COLO668 (cell line): ENCODE results near the gene ST3GAL3.
A peak's percentile ranks its signal among the peaks of the same experiment; 100 is the strongest.

Experiments used
- DNase-seq: peaks from one replicate; lab custom pipeline; 2025; ENCODE audit not compliant: unreplicated experiment; lab: John Stamatoyannopoulos, UW

ST3GAL3 gene

GRCh38 chr1:43957407-43958040 lies 250.2 kb downstream of the ST3GAL3 start:
- DNase-seq: no peak

- DNase-seq: no peak
Measured at GRCh38 chr1:43958351-43959255, 251.3 kb downstream of the ST3GAL3 start.

DNA sequence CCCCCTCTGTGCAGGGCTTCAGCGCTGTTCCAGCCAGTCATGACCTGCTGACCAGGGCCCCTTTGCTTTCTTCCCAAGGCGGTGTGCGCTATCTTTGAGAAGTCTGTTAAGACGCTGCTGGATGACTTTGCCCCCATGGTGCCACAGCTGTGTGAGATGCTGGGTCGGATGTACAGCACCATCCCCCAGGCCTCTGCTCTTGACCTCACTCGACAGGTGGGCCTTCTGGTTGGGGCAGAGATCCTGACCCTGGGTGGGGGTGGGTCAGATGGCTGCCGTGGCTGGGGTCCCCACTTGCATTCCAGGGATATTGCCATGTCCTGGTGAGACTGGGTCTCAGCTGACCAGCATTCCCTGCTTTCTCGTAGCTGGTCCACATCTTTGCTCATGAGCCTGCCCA lies 253.5 kb downstream of the ST3GAL3 start:
- DNase-seq: no peak

DNA sequence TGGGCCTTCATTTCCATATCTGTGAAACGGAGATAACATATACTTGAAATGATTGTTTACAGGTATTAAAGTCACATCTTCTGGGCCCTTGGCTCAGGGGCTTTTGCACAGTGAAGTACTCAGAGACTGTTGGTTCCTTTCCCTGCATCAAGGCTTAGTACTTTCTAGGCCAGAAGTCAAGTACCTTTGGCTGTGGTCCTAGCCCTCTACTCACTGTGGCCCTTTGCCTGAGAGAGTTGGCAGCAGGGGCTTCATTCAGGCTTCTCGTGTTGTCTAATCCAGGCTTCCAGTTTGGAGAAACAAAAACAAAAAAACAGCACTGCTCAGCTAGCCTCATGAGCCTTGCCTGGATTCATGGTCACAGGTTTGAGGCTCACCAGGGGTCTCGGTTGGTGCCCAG lies 254.4 kb downstream of the ST3GAL3 start:
- no peak for DNase-seq

DNA sequence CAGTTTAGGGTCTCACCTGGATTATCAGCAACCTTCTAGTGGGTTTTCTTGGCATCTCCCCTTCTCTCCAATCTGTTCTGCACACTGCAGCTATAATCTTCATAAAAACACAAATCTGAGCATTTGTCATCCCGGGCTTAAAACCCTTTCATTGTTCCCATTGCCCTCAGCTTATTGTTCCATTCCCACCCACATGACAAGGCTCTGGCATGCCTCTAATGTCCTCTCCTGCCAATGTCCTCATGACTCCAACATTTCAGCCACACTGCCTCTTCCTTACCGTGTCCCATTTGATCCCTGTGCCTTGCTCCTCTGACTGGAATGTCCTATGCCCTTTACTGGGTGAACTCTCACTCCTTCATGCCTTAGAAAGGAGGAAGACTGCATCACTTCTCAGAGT lies 255.0 kb downstream of the ST3GAL3 start:
- DNase-seq: no peak

DNA sequence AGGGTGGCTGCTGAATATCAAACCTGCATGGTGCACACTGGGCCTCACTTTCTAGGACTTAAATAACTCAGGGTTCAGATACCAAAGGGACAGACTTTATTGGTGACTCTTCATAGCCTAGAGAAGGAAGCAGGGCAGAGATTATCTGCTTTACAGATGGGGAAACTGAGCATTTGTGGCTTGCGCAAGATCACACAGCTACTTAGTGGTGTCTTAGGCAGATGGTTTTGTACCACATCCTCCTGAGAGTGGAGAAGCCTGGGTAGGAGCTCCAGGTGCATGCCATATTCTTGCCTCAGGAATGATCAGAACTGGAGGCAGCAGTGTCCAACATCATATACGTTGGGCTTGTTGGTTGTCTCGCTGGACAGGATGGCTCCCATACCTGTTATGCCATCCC lies 255.7 kb downstream of the ST3GAL3 start:
- DNase-seq: no peak

DNA sequence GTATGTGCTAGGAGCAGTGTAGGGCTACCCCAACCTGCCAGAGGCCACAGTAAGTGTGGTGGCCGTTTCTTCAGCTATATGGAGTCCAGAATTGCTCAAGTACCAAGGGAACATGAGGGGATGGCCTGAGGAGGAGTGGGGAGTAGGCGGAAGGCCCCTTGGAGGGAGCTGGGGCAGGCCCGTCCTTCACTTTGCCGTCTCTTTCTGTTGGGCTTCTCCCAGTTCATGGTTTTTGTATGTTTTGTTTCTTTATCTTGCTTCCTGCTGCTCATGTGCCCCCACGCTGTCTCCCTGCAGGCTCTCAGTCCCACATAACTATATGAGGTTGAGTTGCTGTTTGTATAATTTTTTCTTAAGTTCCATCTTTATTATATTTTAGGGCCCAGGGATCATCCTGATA lies 256.6 kb downstream of the ST3GAL3 start:
- DNase-seq: no peak

GRCh38 chr1:43965316-43965715 lies 258.0 kb downstream of the ST3GAL3 start:
- no peak for DNase-seq

DNA sequence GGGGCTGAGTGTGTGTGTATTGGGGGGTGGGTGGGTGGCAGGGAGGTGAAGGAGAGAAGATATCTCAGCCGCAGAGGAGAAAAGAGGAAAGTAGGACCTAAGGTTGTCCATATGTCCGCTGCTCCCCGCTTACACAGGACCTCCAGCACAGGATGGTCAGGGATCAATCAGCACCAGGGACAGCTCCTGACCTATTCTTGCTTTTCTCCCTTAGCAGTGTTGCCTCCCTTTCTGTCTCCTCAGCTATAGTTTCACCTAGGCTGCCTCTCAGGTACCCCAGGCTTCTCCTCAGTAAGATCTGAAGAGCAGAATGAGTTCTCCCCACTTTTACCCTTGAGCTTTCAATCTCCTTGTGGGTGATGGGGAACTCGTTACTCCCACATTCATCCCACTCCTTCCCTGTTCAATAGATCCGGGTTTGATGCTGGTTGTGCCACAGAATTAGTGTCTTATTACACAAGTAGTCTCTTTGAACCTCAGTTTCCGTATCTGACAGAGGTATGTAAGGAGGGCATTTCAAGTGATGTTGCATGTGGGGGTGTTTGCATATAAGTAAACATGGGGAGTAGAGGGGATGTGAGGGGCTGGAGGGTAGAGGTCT lies 261.1 kb downstream of the ST3GAL3 start:
- no peak for DNase-seq

GRCh38 chr1:43969416-43969745 lies 262.0 kb downstream of the ST3GAL3 start:
- no peak for DNase-seq

- peak; percentile 99 for DNase-seq
Measured at GRCh38 chr1:43969746-43970466, 262.6 kb downstream of the ST3GAL3 start, which contains the start of gene DPH2. TSS of gene DPH2 (plus strand) at chr1:43970010. CDS start at chr1:43970176, 166 bp downstream.

GRCh38 chr1:43970502-43970901 lies 263.2 kb downstream of the ST3GAL3 start:
- DNase-seq: no peak

DNA sequence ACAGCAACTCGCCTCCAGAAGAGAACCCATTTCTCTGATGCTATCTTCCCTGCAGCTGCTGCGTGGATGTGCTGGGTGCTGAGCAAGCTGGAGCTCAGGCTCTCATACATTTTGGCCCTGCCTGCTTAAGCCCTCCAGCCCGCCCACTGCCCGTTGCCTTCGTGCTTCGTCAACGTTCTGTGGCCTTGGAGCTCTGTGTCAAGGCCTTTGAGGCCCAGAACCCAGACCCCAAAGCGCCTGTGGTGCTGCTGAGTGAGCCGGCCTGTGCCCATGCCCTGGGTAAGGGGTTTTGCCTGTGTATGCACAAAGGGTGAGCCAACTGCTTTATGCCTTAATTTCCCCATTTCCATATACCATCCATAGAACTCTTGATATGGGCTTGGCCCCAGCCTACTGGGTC lies 263.6 kb downstream of the ST3GAL3 start:
- DNase-seq: no peak

DNA sequence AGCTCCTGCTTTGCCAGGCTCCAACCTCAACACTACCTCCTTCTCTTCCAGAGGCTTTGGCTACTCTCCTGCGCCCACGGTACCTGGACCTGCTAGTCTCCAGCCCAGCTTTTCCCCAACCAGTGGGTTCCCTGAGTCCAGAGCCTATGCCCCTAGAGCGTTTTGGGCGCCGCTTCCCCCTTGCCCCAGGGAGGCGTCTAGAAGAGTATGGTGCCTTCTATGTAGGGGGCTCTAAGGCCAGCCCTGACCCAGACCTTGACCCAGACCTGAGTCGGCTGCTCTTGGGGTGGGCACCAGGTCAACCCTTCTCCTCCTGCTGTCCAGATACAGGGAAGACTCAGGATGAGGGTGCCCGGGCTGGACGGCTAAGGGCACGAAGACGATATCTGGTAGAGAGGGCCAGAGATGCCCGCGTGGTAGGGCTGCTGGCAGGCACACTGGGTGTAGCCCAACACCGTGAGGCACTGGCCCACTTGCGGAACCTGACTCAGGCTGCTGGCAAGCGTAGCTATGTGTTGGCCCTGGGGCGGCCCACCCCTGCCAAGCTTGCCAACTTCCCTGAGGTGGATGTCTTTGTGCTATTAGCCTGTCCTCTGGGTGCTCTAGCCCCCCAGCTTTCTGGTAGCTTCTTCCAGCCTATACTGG lies 264.1 kb downstream of the ST3GAL3 start:
- DNase-seq: no peak

DNA sequence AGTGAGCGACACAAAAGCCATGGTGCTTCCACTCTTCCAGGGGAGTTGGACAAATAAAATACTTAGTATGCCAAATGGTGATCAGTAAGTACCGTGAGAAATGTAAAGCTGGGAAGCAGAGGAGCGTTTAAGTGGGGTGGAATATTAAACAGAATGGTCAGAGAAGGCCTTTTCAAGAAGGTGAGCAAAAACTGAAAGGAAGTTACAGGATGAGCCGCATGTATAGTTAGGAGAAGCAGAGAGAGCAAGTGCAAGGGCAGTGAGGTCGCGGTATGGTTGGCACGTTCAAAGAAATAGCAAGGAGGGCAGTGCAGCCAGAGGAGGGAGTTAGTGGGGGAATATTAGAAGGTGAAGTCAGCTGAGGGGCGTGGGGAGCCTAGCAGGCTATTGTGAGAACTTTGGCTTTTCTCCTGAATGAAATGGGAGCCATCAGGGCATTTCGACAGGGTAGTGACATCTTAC lies 266.7 kb downstream of the ST3GAL3 start:
- DNase-seq: no peak

- peak; percentile 100 for DNase-seq
Measured at GRCh38 chr1:43974443-43975248, 267.3 kb downstream of the ST3GAL3 start, which contains the start of gene ATP6V0B. TSS of gene ATP6V0B (plus strand) at chr1:43974960. CDS start at chr1:43975041, 81 bp downstream.

GRCh38 chr1:43975249-43975961 lies 268.1 kb downstream of the ST3GAL3 start:
- peak; percentile 77 for DNase-seq

DNA sequence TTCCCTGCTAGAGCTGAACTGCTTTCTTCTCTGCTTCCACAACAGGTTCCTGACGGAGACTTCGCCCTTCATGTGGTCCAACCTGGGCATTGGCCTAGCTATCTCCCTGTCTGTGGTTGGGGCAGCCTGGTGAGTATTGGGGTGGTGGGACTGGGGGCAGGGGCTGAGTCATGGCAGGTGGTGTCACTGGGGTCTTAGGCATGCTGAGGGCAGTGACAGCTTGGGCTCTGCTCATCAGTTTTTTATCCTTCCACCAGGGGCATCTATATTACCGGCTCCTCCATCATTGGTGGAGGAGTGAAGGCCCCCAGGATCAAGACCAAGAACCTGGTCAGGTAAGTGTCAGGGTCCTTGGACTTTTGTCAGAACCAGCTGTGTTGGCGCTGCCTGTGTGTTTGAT lies 268.7 kb downstream of the ST3GAL3 start:
- no peak for DNase-seq

DNA sequence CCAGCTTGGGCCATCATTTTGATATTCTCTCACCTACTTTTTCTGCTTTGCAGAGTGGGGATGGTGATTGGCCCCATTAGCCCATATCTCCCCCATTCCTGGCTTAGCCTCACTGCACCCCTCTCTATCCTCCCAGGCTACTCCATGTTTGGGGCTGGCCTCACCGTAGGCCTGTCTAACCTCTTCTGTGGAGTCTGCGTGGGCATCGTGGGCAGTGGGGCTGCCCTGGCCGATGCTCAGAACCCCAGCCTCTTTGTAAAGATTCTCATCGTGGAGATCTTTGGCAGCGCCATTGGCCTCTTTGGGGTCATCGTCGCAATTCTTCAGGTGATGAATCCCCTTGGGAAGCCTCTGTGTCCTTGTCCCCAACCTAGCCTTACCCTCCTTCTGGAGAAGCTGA lies 269.6 kb downstream of the ST3GAL3 start:
- no peak for DNase-seq
